Prostate gland (tissue), 2 donors: Measurements from ENCODE around the gene PTGER2.

ENCODE experiments used
- CTCF ChIP-seq, 4 experiments: fragments of 200-600 bp in 2 of 4; fragments of 450-650 bp in 2 of 4; sonication (generic) in 2 of 4; IDR thresholded peaks; 1 replicate in 3 of 4; 2 replicates in 1 of 4; pipeline ENCODE4 v1.5.1; 2016 to 2019; ENCODE audit warnings: antibody characterized with exemption in 4 of 4, mild to moderate bottlenecking in 2 of 4, moderate library complexity in 2 of 4
- POLR2A ChIP-seq: fragments of 450-650 bp; IDR thresholded peaks from one replicate; pipeline ENCODE4 v1.6.1; 2016; ENCODE audit warnings: antibody characterized with exemption, mild to moderate bottlenecking

GRCh38 chr14:52342849-52343596, 28.9 kb downstream of the PTGER2 start:
- TF ChIP-seq CTCF (IDR thresholded peaks at IDR 0.05) (no peak), POLR2A (no peak)
